Gastrocnemius medialis (tissue), 4 donors: ENCODE results near the gene TADA3. TPM values are rescaled to one million over a fixed set of nuclear protein-coding genes. Genes with fewer than 3 reads are reported as not detected.

ENCODE experiments used
- ATAC-seq, 2 donors: fragments of 150-250 bp; one replicate each; pipeline ENCODE4 v1.9.1; 2016
- DNase-seq, 2 donors: peaks; one replicate each; pipeline ENCODE4 v3.0.0-alpha.2; 2019
- H3K27ac ChIP-seq, 4 donors: fragments of 200-600 bp; sonication (generic); 1 replicate in 1 of 4; 2 replicates in 3 of 4; pipeline ENCODE4 v1.5.1; 2016 to 2018; ENCODE audit warnings: mild to moderate bottlenecking in 2 of 4, moderate library complexity in 1 of 4
- H3K27me3 ChIP-seq, 3 donors: fragments of 200-600 bp; sonication (generic) in 2 of 3; 1 replicate in 1 of 3; 2 replicates in 2 of 3; pipeline versions ENCODE4 v1.5.1 to v1.6.0; 2016 to 2019; ENCODE audit warnings: mild to moderate bottlenecking in 1 of 3, moderate library complexity in 1 of 3
- H3K36me3 ChIP-seq, 2 donors: fragments of 200-600 bp; sonication (generic) in 1 of 2; one replicate each; pipeline ENCODE4 v1.5.1; 2017 to 2018
- H3K4me1 ChIP-seq, 2 donors: fragments of 200-600 bp; sonication (generic) in 1 of 2; one replicate each; pipeline ENCODE4 v1.5.1; 2016 to 2017; ENCODE audit warnings: mild to moderate bottlenecking in 2 of 2
- H3K4me3 ChIP-seq, 4 donors: fragments of 200-600 bp; sonication (generic) in 3 of 4; 1 replicate in 1 of 4; 2 replicates in 3 of 4; pipeline ENCODE4 v1.5.1; 2016 to 2019; ENCODE audit warnings: mild to moderate bottlenecking in 2 of 4
- H3K9me3 ChIP-seq, 3 donors: fragments of 200-600 bp; sonication (generic) in 2 of 3; 1 replicate in 1 of 3; 2 replicates in 2 of 3; pipeline ENCODE4 v1.5.1; 2016 to 2019
- CTCF ChIP-seq, 5 experiments: fragments of 450-650 bp in 3 of 5; fragments of 200-600 bp in 2 of 5; sonication (generic) in 2 of 5; IDR thresholded peaks in 4 of 5; conservative IDR thresholded peaks in 1 of 5; 1 replicate in 4 of 5; 2 replicates in 1 of 5; pipeline ENCODE4 v1.5.1; 2016 to 2019; ENCODE audit warnings: antibody characterized with exemption in 5 of 5, mild to moderate bottlenecking in 3 of 5, moderate library complexity in 3 of 5
- POLR2A ChIP-seq, 2 donors: fragments of 450-650 bp; IDR thresholded peaks; one replicate each; pipeline ENCODE4 v1.6.1; 2017; ENCODE audit warnings: antibody characterized with exemption in 2 of 2, mild to moderate bottlenecking in 2 of 2, moderate library complexity in 2 of 2
- in situ Hi-C, 4 donors: fragments of 200-750 bp; cut with MboI; loops; one replicate each; pipeline versions ENCODE4 v1.15.0 to v1.8.0; 2017; ENCODE audit warnings: low sequenced_read_pairs in 4 of 4
- intact Hi-C: fragments of 100-400 bp; cut with DNase I; formaldehyde crosslinking; loops from one replicate; pipeline ENCODE4 v1.15.1; 2023; ENCODE audit warnings: low total_unique reads
- total RNA-seq, 4 donors: library from RNA; depleted of rRNA; stranded (reverse); fragments of >200 nt; gene quantifications; one replicate each; pipeline versions ENCODE4 v1.1.0 to v1.2.3, GENCODE V29; 2016

TADA3 gene
- total RNA-seq, 4 donors from 2014 or later = 58.1 to 83.5 (median 66.7) TPM

- Histone ChIP-seq H3K9me3 (no peaks in the 10 kb centered on the region), H3K4me1 (peaks cover 20 to 24% of the 10 kb centered on the region in 2 donors), H3K27me3 (no peaks in the 10 kb centered on the region), H3K36me3 (peaks cover 0 to 21% of the 10 kb centered on the region in 2 donors), H3K4me3 (no peak overlapping the region), H3K27ac (peak overlapping the region; percentile 93 to 99 (median 98))
- no peak for TF ChIP-seq POLR2A (IDR thresholded peaks at IDR 0.05)
- no peak for TF ChIP-seq CTCF (IDR thresholded peaks at IDR 0.05 in 4 of 5, conservative IDR thresholded peaks at IDR 0.05 in 1 of 5)
- no peak for ATAC-seq
- DNase-seq = no peak
- intact Hi-C loops = no loop called here
- in situ Hi-C loops = no loop called here
Measured at GRCh38 chr3:9791127-9791526, 1.1 kb downstream of the TADA3 start.

DNA sequence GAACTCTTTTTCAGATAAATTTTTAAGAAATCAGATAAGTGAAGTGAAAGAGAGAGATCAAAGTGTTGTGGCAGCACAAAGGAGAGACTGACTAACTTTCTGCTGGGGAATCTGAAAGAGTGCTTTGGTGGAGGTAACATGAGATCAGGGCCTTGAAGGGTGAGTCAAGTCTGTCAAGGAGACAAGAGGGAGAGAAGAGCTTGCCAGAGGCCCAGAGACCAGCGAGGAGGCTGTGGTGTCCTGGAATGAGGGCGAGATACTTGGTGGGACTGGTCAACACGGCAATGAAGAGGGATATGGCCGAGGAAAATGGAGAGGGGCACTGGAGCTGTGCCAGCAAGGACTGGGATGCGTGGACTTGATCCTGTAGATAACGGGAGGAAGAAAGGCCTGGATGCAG, 4.6 kb downstream of the TADA3 start:
- Histone ChIP-seq H3K9me3 (no peaks in the 10 kb centered on the region), H3K4me3 (no peak overlapping the region), H3K36me3 (peaks cover 0 to 54% of the 10 kb centered on the region in 2 donors), H3K27me3 (no peaks in the 10 kb centered on the region), H3K4me1 (peaks cover 9 to 11% of the 10 kb centered on the region in 2 donors), H3K27ac (no peak overlapping the region)
- TF ChIP-seq CTCF (IDR thresholded peaks at IDR 0.05 in 4 of 5, conservative IDR thresholded peaks at IDR 0.05 in 1 of 5) (no peak), POLR2A (IDR thresholded peaks at IDR 0.05) (no peak)
- DNase-seq = no peak
- no peak for ATAC-seq
- in situ Hi-C loops = no loop called here
- intact Hi-C loops = no loop called here

DNA sequence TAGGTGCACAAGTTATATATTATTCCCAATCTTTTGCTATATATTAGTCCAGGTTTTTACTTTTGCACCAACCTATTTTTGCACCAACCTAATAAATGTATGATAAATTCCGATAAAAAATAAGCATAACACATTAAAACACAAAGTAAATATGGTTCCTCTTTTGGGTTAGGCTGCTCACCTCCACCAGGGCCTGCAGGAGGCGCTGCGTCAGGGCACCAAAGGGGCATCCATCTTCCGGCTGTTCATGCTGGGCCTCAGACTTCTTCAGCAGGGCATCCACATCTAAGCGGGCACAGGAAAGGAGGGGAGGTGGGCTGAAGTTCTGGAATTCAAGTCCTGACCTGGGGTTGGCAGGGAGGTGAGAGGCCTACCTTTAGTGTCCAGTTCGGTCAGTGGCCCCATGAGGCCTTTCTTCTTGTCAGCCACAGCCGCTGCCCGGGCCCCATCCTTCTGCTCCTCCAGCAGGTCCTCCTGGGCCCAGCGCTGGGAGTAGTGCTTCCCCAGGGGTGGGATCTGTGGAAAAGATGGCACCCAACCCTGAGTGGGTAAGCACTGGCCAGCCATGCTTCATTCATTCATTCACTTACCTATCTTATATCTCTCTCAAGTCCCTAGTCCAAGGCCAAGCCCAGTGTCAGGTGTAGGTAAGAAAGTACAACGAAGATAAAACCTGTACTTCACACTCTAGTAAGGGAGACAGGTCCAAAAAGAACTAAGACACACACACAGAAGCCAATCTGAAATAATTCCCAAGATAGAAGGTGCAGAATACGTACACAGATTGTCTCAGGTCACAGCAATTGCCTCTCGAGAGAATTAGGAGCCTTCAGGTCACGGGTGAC, 5.2 kb downstream of the TADA3 start:
- ATAC-seq (no peak), DNase-seq (no peak)
- Histone ChIP-seq H3K9me3 (no peaks in the 10 kb centered on the region), H3K4me3 (no peak overlapping the region), H3K4me1 (peaks cover 9 to 11% of the 10 kb centered on the region in 2 donors), H3K27me3 (no peaks in the 10 kb centered on the region), H3K36me3 (peaks cover 0 to 61% of the 10 kb centered on the region in 2 donors), H3K27ac (no peak overlapping the region)
- intact Hi-C loops = no loop called here
- no peak for TF ChIP-seq POLR2A (IDR thresholded peaks at IDR 0.05)
- no peak for TF ChIP-seq CTCF (IDR thresholded peaks at IDR 0.05 in 4 of 5, conservative IDR thresholded peaks at IDR 0.05 in 1 of 5)
- in situ Hi-C loops = no loop called here

DNA sequence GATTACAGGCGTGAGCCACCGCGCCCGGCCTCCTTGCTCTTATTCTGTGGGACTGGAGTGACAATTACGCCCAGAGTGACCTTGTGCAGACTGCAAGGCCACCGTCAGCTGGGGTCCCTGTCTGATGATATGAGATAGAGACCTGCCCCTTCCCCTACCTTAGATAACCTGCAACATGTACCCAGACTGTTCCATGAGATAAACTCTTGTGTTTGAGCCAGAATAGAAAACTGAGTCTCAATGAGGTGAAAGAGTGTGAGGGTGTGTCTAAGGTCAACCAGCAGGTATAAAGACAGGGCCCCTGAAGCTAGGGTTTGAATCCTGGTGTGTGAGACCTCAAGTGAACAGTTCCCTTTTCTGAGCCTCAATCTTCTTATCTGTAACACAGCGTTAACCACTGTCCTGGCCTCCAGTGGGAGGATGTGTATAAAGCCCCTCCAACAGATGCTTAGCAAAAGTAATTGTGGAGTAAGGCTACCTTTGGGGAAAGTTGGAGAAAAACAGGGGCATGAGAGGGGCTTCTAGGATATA, 6.0 kb downstream of the TADA3 start:
- Histone ChIP-seq H3K4me1 (peaks cover 3 to 4% of the 10 kb centered on the region in 2 donors), H3K27me3 (no peaks in the 10 kb centered on the region), H3K4me3 (no peak overlapping the region), H3K36me3 (peaks cover 0 to 63% of the 10 kb centered on the region in 2 donors), H3K9me3 (no peaks in the 10 kb centered on the region), H3K27ac (no peak overlapping the region)
- ATAC-seq = no peak
- intact Hi-C loops (no loop called here), in situ Hi-C loops (no loop called here)
- DNase-seq = no peak
- no peak for TF ChIP-seq POLR2A (IDR thresholded peaks at IDR 0.05)
- TF ChIP-seq CTCF (IDR thresholded peaks at IDR 0.05 in 4 of 5, conservative IDR thresholded peaks at IDR 0.05 in 1 of 5) = no peak
